Keratinocyte (primary cell): ENCODE results near the gene GTF2H1. TPM values are rescaled to one million over a fixed set of nuclear protein-coding genes. Genes with fewer than 3 reads are reported as not detected.

Experiments
- DNase-seq: peaks from one replicate; pipeline ENCODE4 v3.0.0-alpha.2; 2011; ENCODE audit warnings: low read depth, missing footprints, low spot score
- FAIRE-seq: peaks from 2 replicates; lab custom pipeline; 2011; peaks lifted over from hg19 to GRCh38; lab: Jason Lieb, UNC
- H2AFZ ChIP-seq: 2 replicates; pipeline ENCODE4 v1.6.0; 2012; ENCODE audit warnings: low read length, control low read depth, inconsistent platforms; ENCODE audit not compliant: control insufficient read depth
- H3K27ac ChIP-seq: 2 replicates; pipeline ENCODE4 v1.5.1; 2011; ENCODE audit warnings: low read length; ENCODE audit not compliant: control insufficient read depth, insufficient read depth
- H3K27me3 ChIP-seq: 3 replicates; pipeline ENCODE4 v1.6.0; 2011; ENCODE audit warnings: low read length; ENCODE audit not compliant: control insufficient read depth, insufficient read depth; ENCODE audit errors: extremely low read depth
- H3K36me3 ChIP-seq, 2 experiments: 2 replicates in 1 of 2; 3 replicates in 1 of 2; pipeline ENCODE4 v1.5.1; 2011; ENCODE audit warnings: low read length in 2 of 2, mild to moderate bottlenecking in 1 of 2; ENCODE audit not compliant: control insufficient read depth in 2 of 2, insufficient read depth in 2 of 2; ENCODE audit errors: extremely low read depth in 1 of 2
- H3K4me1 ChIP-seq: 3 replicates; pipeline ENCODE4 v1.5.1; 2011; ENCODE audit warnings: low read length; ENCODE audit not compliant: control insufficient read depth, insufficient read depth; ENCODE audit errors: extremely low read depth
- H3K4me2 ChIP-seq: 3 replicates; pipeline ENCODE4 v1.6.0; 2011; ENCODE audit warnings: low read depth, low read length; ENCODE audit not compliant: control insufficient read depth, insufficient read depth; ENCODE audit errors: extremely low read depth
- H3K4me3 ChIP-seq, 3 experiments: fragments of 200-600 bp in 1 of 3; sonication (generic) in 1 of 3; 2 replicates in 2 of 3; 3 replicates in 1 of 3; pipeline ENCODE4 v1.5.1; 2011 to 2016; ENCODE audit warnings: low read length in 3 of 3, mild to moderate bottlenecking in 3 of 3, control low read depth in 2 of 3, inconsistent platforms in 1 of 3, low read depth in 1 of 3, mixed read lengths in 1 of 3, mixed run types in 1 of 3, moderate library complexity in 1 of 3; ENCODE audit not compliant: control insufficient read depth in 2 of 3, insufficient read depth in 2 of 3; ENCODE audit errors: extremely low read depth in 1 of 3
- H3K79me2 ChIP-seq: 2 replicates; pipeline ENCODE4 v1.6.0; 2012; ENCODE audit warnings: low read length; ENCODE audit not compliant: control insufficient read depth, insufficient read depth
- H3K9ac ChIP-seq: 3 replicates; pipeline ENCODE4 v1.6.0; 2011; ENCODE audit warnings: low read length; ENCODE audit not compliant: control insufficient read depth, insufficient read depth; ENCODE audit errors: extremely low read depth
- H3K9me1 ChIP-seq: 3 replicates; pipeline ENCODE4 v1.6.0; 2011; ENCODE audit warnings: low read length; ENCODE audit not compliant: control insufficient read depth, insufficient read depth; ENCODE audit errors: extremely low read depth
- H3K9me3 ChIP-seq: 2 replicates; pipeline ENCODE4 v1.5.1; 2012; ENCODE audit warnings: low read depth, low read length; ENCODE audit not compliant: control insufficient read depth
- H4K20me1 ChIP-seq: 3 replicates; pipeline ENCODE4 v1.6.0; 2011; ENCODE audit warnings: low read length; ENCODE audit not compliant: control insufficient read depth, insufficient read depth; ENCODE audit errors: extremely low read depth
- EZH2 ChIP-seq: IDR thresholded peaks from one replicate; pipeline ENCODE4 v1.6.1; 2012; ENCODE audit warnings: inconsistent platforms, mild to moderate bottlenecking, low read length, moderate library complexity
- dilution Hi-C: fragments of 300-500 bp; cut with MboI; formaldehyde crosslinking; loops from one replicate; pipeline ENCODE4 v1.7.0; 2020; ENCODE audit warnings: low sequenced_read_pairs; ENCODE audit not compliant: extremely low pct_ligation_motif_present
- polyA plus RNA-seq, 5 experiments: library from polyadenylated mRNA; depleted of rRNA in 3 of 5; stranded (reverse) in 3 of 5; stranded (forward) in 1 of 5; unstranded in 1 of 5; fragments of >200 nt; gene quantifications; 1 replicate in 1 of 5; 2 replicates in 3 of 5; 3 replicates in 1 of 5; pipeline versions ENCODE4 v1.2.1 to v1.2.3, GENCODE V29; 2011 to 2012; ENCODE audit warnings: missing spikeins in 2 of 5, low read depth in 1 of 5, low replicate concordance in 1 of 5
- TF ChIP-seq, protein P1 (sequence below), 3 experiments: IDR thresholded peaks in 1 of 3; conservative IDR thresholded peaks in 1 of 3; optimal IDR thresholded peaks in 1 of 3; 2 replicates in 2 of 3; 3 replicates in 1 of 3; pipeline versions ENCODE3 to v1.5.1; 2011; ENCODE audit warnings: low read length in 3 of 3, mild to moderate bottlenecking in 3 of 3, moderate library complexity in 2 of 3, control low read depth in 1 of 3, inconsistent platforms in 1 of 3; ENCODE audit not compliant: insufficient read depth in 2 of 3; ENCODE audit errors: extremely low read depth in 1 of 3

GTF2H1 gene
- polyA plus RNA-seq, 1 donor (not counting 4 experiments of a cell fraction or from before 2014, with no cell fraction given) = 42.1 TPM

DNA sequence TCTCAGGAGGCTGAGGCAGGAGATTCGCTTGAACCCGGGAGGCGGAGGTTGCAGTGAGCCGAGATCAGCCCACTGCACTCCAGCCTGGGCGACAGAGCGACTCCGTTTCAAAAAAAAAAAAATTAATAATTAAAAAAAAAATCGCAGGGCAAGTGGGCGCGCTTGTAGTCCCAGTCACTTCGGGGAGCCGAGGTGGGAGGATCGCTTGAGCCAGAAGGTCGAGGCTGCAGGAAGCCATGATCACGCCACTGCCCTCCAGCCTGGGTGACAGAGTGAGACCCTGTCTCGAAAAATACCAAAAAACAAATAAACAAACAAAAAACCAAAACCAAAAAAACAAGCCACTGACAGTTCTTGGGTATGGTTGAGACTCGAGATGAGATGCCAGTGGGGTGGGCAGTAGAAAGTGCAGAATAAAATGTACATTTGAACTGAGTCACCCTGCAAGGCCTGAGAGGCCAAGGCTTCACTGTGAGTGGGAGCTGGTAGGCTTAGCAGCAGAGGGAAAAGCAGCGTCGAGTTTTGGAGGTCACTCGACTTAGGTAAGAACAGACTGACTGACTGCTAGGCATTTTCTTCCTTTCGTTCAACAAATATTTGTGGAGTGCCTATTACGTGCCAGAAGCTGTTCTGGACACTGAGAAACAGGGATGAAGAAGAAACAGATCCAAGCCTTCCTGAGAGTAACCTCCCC, 71.4 kb downstream of the GTF2H1 start:
- H3K79me2 ChIP-seq = peaks cover 38% of the 10 kb centered on the region
- H4K20me1 ChIP-seq = peaks cover 9% of the 10 kb centered on the region
- H3K27ac ChIP-seq = peak overlapping the region; percentile 92
- peaks cover 11 to 14% of the 10 kb centered on the region in 2 experiments for H3K36me3 ChIP-seq
- peaks cover 30% of the 10 kb centered on the region for H3K4me1 ChIP-seq
- DNase-seq (no peak), FAIRE-seq (no peak)
- no peaks in the 10 kb centered on the region for H3K27me3 ChIP-seq
- H2AFZ ChIP-seq = peak overlapping the region; percentile 74
- H3K9ac ChIP-seq = peak overlapping the region; percentile 97
- no peaks in the 10 kb centered on the region for H3K9me1 ChIP-seq
- dilution Hi-C loops = no loop called here
- H3K9me3 ChIP-seq = no peaks in the 10 kb centered on the region
- H3K4me3 ChIP-seq = peak overlapping the region in 2 of 3 experiments; percentile 52 to 100
- peak overlapping the region; percentile 74 for H3K4me2 ChIP-seq
- TF ChIP-seq, protein P1, sequence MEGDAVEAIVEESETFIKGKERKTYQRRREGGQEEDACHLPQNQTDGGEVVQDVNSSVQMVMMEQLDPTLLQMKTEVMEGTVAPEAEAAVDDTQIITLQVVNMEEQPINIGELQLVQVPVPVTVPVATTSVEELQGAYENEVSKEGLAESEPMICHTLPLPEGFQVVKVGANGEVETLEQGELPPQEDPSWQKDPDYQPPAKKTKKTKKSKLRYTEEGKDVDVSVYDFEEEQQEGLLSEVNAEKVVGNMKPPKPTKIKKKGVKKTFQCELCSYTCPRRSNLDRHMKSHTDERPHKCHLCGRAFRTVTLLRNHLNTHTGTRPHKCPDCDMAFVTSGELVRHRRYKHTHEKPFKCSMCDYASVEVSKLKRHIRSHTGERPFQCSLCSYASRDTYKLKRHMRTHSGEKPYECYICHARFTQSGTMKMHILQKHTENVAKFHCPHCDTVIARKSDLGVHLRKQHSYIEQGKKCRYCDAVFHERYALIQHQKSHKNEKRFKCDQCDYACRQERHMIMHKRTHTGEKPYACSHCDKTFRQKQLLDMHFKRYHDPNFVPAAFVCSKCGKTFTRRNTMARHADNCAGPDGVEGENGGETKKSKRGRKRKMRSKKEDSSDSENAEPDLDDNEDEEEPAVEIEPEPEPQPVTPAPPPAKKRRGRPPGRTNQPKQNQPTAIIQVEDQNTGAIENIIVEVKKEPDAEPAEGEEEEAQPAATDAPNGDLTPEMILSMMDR (optimal IDR thresholded peaks at IDR 0.05 in 1 of 3, IDR thresholded peaks at IDR 0.05 in 1 of 3, conservative IDR thresholded peaks at IDR 0.05 in 1 of 3; ENCODE audit: extremely low read depth in 1 of 3, insufficient read depth in 2 of 3, low read length in 3 of 3) = no peak

DNA sequence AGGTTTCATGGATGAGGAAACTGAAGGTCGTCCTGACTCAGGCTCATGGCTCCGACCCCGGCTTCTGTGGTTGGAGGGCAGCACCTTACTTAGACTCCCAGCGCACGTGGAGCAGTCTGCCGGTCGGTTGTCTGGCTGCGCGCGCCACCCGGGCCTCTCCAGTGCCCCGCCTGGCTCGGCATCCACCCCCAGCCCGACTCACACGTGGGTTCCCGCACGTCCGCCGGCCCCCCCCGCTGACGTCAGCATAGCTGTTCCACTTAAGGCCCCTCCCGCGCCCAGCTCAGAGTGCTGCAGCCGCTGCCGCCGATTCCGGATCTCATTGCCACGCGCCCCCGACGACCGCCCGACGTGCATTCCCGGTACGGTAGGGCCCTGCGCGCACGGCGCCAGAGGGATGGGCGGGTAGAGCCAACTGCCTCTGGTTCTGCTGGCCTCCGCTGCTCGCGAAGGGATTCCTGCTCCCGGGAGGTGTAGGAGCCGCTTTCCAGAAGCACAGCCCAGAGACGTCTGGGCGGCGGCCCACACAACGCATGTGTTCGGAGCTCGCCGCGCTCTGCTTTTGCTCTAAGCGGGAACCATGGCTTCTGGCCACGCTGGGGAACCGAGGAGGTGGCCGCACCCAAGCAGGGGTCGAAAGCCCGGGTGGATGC, 72.0 kb downstream of the GTF2H1 start, which contains the start of gene LDHA:
Gene LDHA (plus strand): TSS at position 289 of the 653 bp plus-strand sequence. CDS start 2,280 bp downstream, outside the sequence.
- peak within 1 kb of the TSS; percentile 74 for H2AFZ ChIP-seq
- peak within 1 kb of the TSS; percentile 92 for H3K27ac ChIP-seq
- H3K9me1 ChIP-seq = no peaks in the 10 kb centered on the region
- peaks cover 12% of the 10 kb centered on the region for H4K20me1 ChIP-seq
- peaks cover 17 to 18% of the 10 kb centered on the region in 2 experiments for H3K36me3 ChIP-seq
- peak within 1 kb of the TSS; percentile 70 to 100 (median 85) for H3K4me3 ChIP-seq
- H3K27me3 ChIP-seq = no peaks in the 10 kb centered on the region
- no peak for TF ChIP-seq EZH2
- TF ChIP-seq, protein P1 (optimal IDR thresholded peaks at IDR 0.05 in 1 of 3, IDR thresholded peaks at IDR 0.05 in 1 of 3, conservative IDR thresholded peaks at IDR 0.05 in 1 of 3; ENCODE audit: extremely low read depth in 1 of 3, insufficient read depth in 2 of 3, low read length in 3 of 3) = no peak
- H3K4me1 ChIP-seq = peaks cover 30% of the 10 kb centered on the region
- dilution Hi-C loops = no loop called here
- H3K9ac ChIP-seq = peak within 1 kb of the TSS; percentile 97
- no peaks in the 10 kb centered on the region for H3K9me3 ChIP-seq
- H3K79me2 ChIP-seq = peaks cover 45% of the 10 kb centered on the region
- DNase-seq (no peak), FAIRE-seq (no peak)
- H3K4me2 ChIP-seq = peak within 1 kb of the TSS; percentile 74
